Measurements from ENCODE around the gene MEX3D.

Gene MEX3D

GRCh38 chr19:1572795-1573194, 4.7 kb upstream of the MEX3D start:
- H3K27me3 Mint-ChIP-seq = peaks cover 39% of the 10 kb centered on the region
- CTCF ChIA-PET = no interaction called here
- no peaks in the 10 kb centered on the region for H3K36me3 Mint-ChIP-seq
- no peak overlapping the region for H3K27ac Mint-ChIP-seq
- H3K4me3 Mint-ChIP-seq = no peak overlapping the region
- H3K4me1 Mint-ChIP-seq = peaks cover 5% of the 10 kb centered on the region
- H3K9me3 Mint-ChIP-seq = no peaks in the 10 kb centered on the region
- no peak for DNase-seq

DNA sequence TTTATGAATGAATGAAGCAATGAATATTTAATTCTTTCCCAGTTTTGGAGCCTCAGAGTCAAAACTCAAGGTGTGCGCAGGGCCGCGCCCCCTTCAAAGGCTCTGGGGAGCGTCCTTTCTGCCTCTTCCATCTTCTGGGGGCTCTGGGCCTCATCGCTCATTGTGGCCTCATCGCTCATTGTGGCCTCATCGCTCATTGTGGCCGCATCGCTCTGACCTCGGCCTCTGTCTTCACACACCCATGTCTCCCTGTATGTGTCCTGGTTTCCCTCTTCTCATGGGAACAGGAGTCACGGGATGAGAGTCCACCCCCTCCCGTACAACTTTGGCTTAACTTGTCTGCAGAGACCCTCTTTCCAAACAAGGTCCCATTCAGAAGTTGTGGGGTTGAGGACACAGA, 3.2 kb upstream of the MEX3D start:
- Mint-ChIP-seq H3K27ac (no peak overlapping the region), H3K9me3 (no peaks in the 10 kb centered on the region), H3K4me3 (no peak overlapping the region), H3K27me3 (peaks cover 43% of the 10 kb centered on the region), H3K36me3 (no peaks in the 10 kb centered on the region), H3K4me1 (peaks cover 5% of the 10 kb centered on the region)
- CTCF ChIA-PET = no interaction called here
- DNase-seq = no peak

GRCh38 chr19:1570836-1571235, 2.7 kb upstream of the MEX3D start:
- Mint-ChIP-seq H3K36me3 (no peaks in the 10 kb centered on the region), H3K4me3 (no peak overlapping the region), H3K27ac (no peak overlapping the region), H3K9me3 (no peaks in the 10 kb centered on the region), H3K27me3 (peaks cover 48% of the 10 kb centered on the region), H3K4me1 (peaks cover 5% of the 10 kb centered on the region)
- no peak for DNase-seq
- CTCF ChIA-PET = no interaction called here

DNA sequence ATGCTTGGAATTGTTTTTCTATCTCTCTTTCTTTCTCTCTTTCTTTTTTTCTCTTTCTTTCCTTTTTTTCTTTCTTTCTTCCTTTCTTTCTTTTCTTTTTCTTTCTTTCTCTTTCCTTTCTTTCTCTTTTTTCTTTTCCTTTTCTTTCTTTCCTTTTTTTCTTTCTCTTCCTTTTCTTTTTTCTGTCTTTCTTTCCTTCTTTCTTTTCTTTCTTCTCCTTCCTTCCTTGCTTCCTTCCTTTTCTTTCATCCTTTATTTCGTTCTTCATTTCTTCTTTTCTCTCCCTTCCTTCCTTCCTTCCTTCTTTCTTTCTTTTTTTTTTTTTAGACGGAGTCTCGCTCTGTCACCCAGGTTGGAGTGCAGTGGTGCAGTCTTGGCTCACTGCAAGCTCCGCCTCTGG, 1.9 kb upstream of the MEX3D start:
- Mint-ChIP-seq H3K4me3 (peak overlapping the region; percentile 24), H3K36me3 (no peaks in the 10 kb centered on the region), H3K4me1 (peaks cover 5% of the 10 kb centered on the region), H3K9me3 (no peaks in the 10 kb centered on the region), H3K27me3 (peaks cover 56% of the 10 kb centered on the region), H3K27ac (no peak overlapping the region)
- DNase-seq = no peak
- CTCF ChIA-PET = no interaction called here

GRCh38 chr19:1567848-1568227, 287 bp downstream of the MEX3D start:
- Mint-ChIP-seq H3K4me3 (no peak overlapping the region), H3K36me3 (no peaks in the 10 kb centered on the region), H3K27me3 (peaks cover 73% of the 10 kb centered on the region), H3K27ac (no peak overlapping the region), H3K9me3 (no peaks in the 10 kb centered on the region), H3K4me1 (peaks cover 5% of the 10 kb centered on the region)
- no peak for DNase-seq
- CTCF ChIA-PET = no interaction called here

- CTCF ChIA-PET = no interaction called here
- H3K27ac Mint-ChIP-seq = no peak overlapping the region
- DNase-seq = peak; percentile 29
- no peaks in the 10 kb centered on the region for H3K36me3 Mint-ChIP-seq
- peaks cover 73% of the 10 kb centered on the region for H3K27me3 Mint-ChIP-seq
- peaks cover 5% of the 10 kb centered on the region for H3K4me1 Mint-ChIP-seq
- no peaks in the 10 kb centered on the region for H3K9me3 Mint-ChIP-seq
- peak overlapping the region; percentile 41 for H3K4me3 Mint-ChIP-seq
Measured at GRCh38 chr19:1567116-1567847, 843 bp downstream of the MEX3D start.

DNA sequence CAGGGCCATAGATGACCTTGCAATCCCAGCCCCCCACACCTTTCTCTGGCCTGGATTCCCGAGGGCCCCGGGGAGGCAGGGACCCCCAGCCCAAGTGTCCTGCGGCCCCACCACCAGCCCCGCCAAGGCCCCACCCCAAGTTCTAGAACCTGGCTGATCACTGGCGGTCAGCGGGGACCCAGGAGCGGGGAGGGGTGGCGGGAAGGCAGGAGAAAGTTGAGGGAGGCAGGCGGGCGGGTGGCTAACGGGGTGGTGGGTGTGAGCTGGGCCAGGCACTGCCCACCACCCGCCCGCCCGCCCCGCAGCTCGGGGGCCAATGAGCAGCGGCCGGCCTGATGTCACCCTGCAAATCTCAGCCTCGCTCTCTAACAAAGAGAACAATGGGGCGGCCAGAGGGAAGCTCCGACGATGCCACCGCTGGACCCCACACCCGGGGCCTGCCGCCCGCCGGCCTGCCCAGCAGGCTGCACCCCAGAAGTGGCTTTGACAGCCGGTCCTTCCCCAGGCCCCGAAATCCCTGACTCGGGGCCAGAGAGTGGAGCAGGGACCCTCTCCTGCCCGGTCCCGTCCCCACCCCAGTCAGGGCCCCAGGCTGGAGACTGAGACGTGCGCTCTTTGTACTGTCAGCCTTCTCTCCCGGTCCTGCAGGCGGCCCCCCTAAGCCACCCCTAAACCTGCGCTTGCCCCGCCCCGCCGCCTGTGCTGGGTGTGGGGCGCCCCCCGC, 1.6 kb downstream of the MEX3D start:
- Mint-ChIP-seq H3K4me3 (peak overlapping the region; percentile 31), H3K4me1 (peaks cover 5% of the 10 kb centered on the region)

DNA sequence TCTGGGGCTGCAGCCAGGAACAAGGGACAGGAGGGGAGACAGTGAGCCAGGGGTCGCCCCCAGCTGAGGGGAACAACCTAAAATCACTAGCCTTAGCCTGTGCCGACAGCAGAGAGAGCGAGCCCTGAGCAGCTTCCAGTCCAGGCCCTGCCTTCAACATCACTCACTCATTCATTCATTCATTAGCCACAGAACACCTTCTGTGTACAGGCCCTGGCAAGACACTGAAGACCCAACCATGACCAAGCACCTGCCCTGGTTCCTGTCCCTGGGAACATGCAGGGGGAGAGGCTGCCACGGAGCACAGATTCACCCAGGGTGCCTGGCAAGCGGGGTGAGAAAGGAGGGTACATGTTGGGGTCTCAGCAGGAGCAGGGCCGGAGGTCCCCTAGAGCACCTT, 4.9 kb downstream of the MEX3D start:
- no peak for DNase-seq
- peaks cover 34% of the 10 kb centered on the region for H3K27me3 Mint-ChIP-seq
- H3K36me3 Mint-ChIP-seq = no peaks in the 10 kb centered on the region
- H3K4me3 Mint-ChIP-seq = no peak overlapping the region
- H3K27ac Mint-ChIP-seq = no peak overlapping the region
- no peaks in the 10 kb centered on the region for H3K9me3 Mint-ChIP-seq
- CTCF ChIA-PET = no interaction called here
- no peaks in the 10 kb centered on the region for H3K4me1 Mint-ChIP-seq

More for the DNA sequence above, 1.6 kb downstream of the MEX3D start:
- Mint-ChIP-seq H3K27me3 (peaks cover 66% of the 10 kb centered on the region), H3K9me3 (no peaks in the 10 kb centered on the region), H3K36me3 (no peaks in the 10 kb centered on the region), H3K27ac (no peak overlapping the region)
- CTCF ChIA-PET = no interaction called here
- no peak for DNase-seq

- Mint-ChIP-seq H3K4me1 (no peaks in the 10 kb centered on the region), H3K27ac (no peak overlapping the region), H3K4me3 (no peak overlapping the region), H3K36me3 (no peaks in the 10 kb centered on the region), H3K27me3 (peaks cover 30% of the 10 kb centered on the region), H3K9me3 (no peaks in the 10 kb centered on the region)
- no peak for DNase-seq
- CTCF ChIA-PET = interaction anchor here (0.6 to 0.7 kb wide), 2 partner anchors 29 to 90 kb away, joined by 3 read pairs; no protein-coding TSS in a partner anchor
Measured at GRCh38 chr19:1561236-1561842, 6.8 kb downstream of the MEX3D start.

DNA sequence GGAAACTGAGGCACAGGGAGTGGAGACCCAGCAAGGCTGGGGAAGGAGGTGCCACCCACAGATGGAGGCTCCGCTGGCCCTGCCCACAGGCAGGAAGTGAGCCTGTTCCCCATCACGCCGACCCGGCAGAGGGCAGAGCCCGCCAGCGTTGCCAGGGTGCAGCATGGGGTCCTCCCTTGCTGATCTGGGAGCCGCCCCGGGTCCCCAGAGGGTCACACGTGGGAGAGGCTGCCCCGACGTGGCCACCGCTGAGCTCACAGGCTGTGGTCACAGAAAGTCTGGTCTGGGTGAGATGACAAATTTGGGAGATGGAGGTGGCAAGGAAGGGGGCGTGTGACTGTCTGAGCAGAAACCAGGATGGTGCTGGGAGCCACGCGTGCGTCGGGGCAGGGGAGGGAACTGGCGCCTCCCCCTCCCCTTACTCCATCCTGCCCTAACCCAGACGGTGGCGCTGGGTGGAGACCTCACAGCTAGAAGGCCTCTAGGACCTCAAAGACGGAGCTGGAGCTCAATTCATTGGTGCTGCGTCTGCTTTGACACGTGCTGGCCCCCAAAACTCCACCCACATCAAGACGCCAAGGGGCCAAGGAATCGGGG, 7.7 kb downstream of the MEX3D start:
- Mint-ChIP-seq H3K27me3 (peaks cover 20% of the 10 kb centered on the region), H3K27ac (no peak overlapping the region)
- CTCF ChIA-PET = no interaction called here

GRCh38 chr19:1558552-1558951, 9.6 kb downstream of the MEX3D start:
- H3K36me3 Mint-ChIP-seq = no peaks in the 10 kb centered on the region
- DNase-seq = no peak
- CTCF ChIA-PET = no interaction called here

More for the DNA sequence above, 7.7 kb downstream of the MEX3D start:
- Mint-ChIP-seq H3K36me3 (no peaks in the 10 kb centered on the region), H3K4me1 (no peaks in the 10 kb centered on the region), H3K9me3 (no peaks in the 10 kb centered on the region), H3K4me3 (no peak overlapping the region)
- no peak for DNase-seq

GRCh38 chr19:1556390-1557070, 11.6 kb downstream of the MEX3D start:
- H3K9me3 Mint-ChIP-seq = no peaks in the 10 kb centered on the region
- H3K27ac Mint-ChIP-seq = no peak overlapping the region
- H3K27me3 Mint-ChIP-seq = peaks cover 9% of the 10 kb centered on the region
- H3K4me1 Mint-ChIP-seq = no peaks in the 10 kb centered on the region
- H3K4me3 Mint-ChIP-seq = no peak overlapping the region
- DNase-seq = no peak
- H3K36me3 Mint-ChIP-seq = no peaks in the 10 kb centered on the region
- CTCF ChIA-PET = no interaction called here

More at GRCh38 chr19:1558552-1558951, 9.6 kb downstream of the MEX3D start:
- Mint-ChIP-seq H3K27me3 (peaks cover 7% of the 10 kb centered on the region), H3K9me3 (no peaks in the 10 kb centered on the region), H3K27ac (no peak overlapping the region), H3K4me3 (no peak overlapping the region), H3K4me1 (no peaks in the 10 kb centered on the region)

DNA sequence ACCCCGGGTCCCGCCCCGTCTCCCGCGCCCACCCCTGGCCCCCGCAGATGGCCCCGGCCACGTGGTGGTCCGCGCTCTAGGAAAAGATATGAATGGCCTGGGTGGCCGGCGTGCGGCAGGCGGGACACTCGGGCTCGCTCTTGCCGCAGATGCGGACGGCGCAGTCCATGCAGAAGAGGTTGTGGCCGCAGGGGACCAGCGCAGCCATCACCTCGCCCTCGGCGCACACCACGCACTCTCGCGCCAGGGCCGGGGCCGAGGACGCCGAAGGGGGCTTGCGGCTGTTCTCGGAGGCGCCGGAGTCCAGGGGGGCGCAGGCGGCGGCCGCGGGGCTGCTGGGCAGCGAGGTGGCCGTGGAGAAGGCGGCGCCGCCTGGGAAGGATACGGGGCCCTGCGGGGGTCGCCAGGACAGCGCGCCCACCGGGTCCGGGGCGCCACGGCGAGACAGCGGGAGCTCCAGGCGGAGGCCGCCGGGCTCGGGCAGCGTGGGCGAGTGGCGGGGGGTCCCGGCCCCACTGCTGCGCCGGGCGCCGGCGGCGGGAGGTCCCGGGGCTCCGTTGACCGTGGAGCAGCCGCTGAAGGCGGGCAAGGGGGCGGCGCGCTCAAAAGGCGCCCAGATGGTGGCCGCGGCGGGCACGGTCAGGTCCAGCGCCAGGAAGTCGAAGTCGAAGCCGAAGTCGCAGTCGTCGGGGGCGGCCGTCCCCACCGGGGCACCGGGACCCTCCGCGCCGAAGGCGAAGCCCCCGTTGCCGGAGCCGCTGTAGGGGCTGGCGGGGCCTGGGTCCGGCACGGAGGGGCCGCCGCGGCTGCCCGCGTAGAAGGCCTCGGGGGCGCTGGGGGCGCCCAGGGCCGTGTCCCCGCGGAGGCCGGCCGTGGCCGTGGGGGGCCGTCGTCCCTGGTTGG, 12.4 kb downstream of the MEX3D start:
- H3K4me3 Mint-ChIP-seq = no peak overlapping the region
- H3K9me3 Mint-ChIP-seq = no peaks in the 10 kb centered on the region
- no peaks in the 10 kb centered on the region for H3K4me1 Mint-ChIP-seq
- no peak overlapping the region for H3K27ac Mint-ChIP-seq
- no peaks in the 10 kb centered on the region for H3K36me3 Mint-ChIP-seq
- no peak for DNase-seq
- CTCF ChIA-PET = no interaction called here
- peaks cover 11% of the 10 kb centered on the region for H3K27me3 Mint-ChIP-seq
